HepG2 (cell line): ENCODE data around the gene FRMD4B. TPM values are rescaled to one million over a fixed set of nuclear protein-coding genes. Genes with fewer than 3 reads are reported as not detected.

Experiments
- ATAC-seq: fragments of 200-7000 bp; cut with Tn5 transposase; 3 replicates; pipeline ENCODE4 v1.9.1; 2020; ENCODE audit warnings: mild to moderate bottlenecking, moderate library complexity
- BruUV-seq: library from RNA; stranded (reverse); fragments of 400-500 nt; replicated peaks from 2 replicates; lab custom pipeline; 2021; lab: Mats Ljungman, UMichigan
- CTCF ChIA-PET: fragments of 300-600 bp; formaldehyde crosslinking; extraction: SDS; loops from one replicate; lab custom pipeline; 2021; ENCODE audit warnings: low total read pairs, inconsistent platforms, low intra/inter-chr PET ratio; lab: Yijun Ruan, JAX
- POLR2A ChIA-PET: fragments of 350-600 bp; sonication (Branson Sonifier 250); formaldehyde crosslinking; loops from one replicate; lab custom pipeline; 2020; ENCODE audit warnings: antibody characterized with exemption, inconsistent platforms; lab: Yijun Ruan, JAX
- DNase-seq: peaks from one replicate; pipeline ENCODE4 v3.0.0-alpha.2; 2015; ENCODE audit warnings: low spot score
- FAIRE-seq: peaks from 3 replicates; lab custom pipeline; 2011; peaks lifted over from hg19 to GRCh38; lab: Jason Lieb, UNC
- H2AFZ ChIP-seq: one replicate; pipeline ENCODE4 v1.6.1; 2011; ENCODE audit warnings: low read length, inconsistent platforms
- H3K27ac ChIP-seq: fragments of 300-600 bp; 3 replicates; pipeline ENCODE4 v1.8.0; 2011; ENCODE audit warnings: mixed run types, mild to moderate bottlenecking, mixed read lengths, low read length, inconsistent platforms; ENCODE audit not compliant: insufficient read depth; ENCODE audit errors: extremely low read length
- H3K27me3 ChIP-seq, 2 experiments: fragments of 200-600 bp in 1 of 2; 2 replicates in 1 of 2; 3 replicates in 1 of 2; pipeline versions ENCODE4 v1.6.0 to v1.8.0; 2011; ENCODE audit warnings: low read length in 2 of 2, mild to moderate bottlenecking in 2 of 2, moderate library complexity in 2 of 2, inconsistent platforms in 1 of 2; ENCODE audit not compliant: insufficient read depth in 2 of 2, control insufficient read depth in 1 of 2
- H3K36me3 ChIP-seq, 2 experiments: fragments of 200-600 bp in 1 of 2; replicated peaks in 1 of 2; 2 replicates in 1 of 2; 3 replicates in 1 of 2; pipeline versions ENCODE4 v1.5.1 to v1.8.0; 2011; ENCODE audit warnings: low read length in 2 of 2, inconsistent platforms in 1 of 2; ENCODE audit not compliant: insufficient read depth in 2 of 2, control insufficient read depth in 1 of 2
- H3K4me1 ChIP-seq: 2 replicates; pipeline ENCODE4 v1.5.1; 2012; ENCODE audit warnings: low read length, inconsistent platforms; ENCODE audit not compliant: insufficient read depth
- H3K4me2 ChIP-seq: 2 replicates; pipeline ENCODE4 v1.6.0; 2011; ENCODE audit warnings: low read depth, low read length, inconsistent platforms
- H3K4me3 ChIP-seq, 3 experiments: fragments of 200-600 bp in 1 of 3; sonication (generic), shearing (Covaris generic) in 1 of 3; replicated peaks in 1 of 3; 2 replicates each; pipeline ENCODE4 v1.5.1; 2011 to 2016; ENCODE audit warnings: low read length in 3 of 3, inconsistent platforms in 2 of 3, low read depth in 2 of 3, mild to moderate bottlenecking in 2 of 3, control low read depth in 1 of 3, mixed read lengths in 1 of 3; ENCODE audit not compliant: insufficient read depth in 1 of 3
- H3K79me2 ChIP-seq: one replicate; pipeline ENCODE4 v1.6.1; 2011; ENCODE audit warnings: low read length, inconsistent platforms; ENCODE audit not compliant: insufficient read depth
- H3K9ac ChIP-seq: 2 replicates; pipeline ENCODE4 v1.6.0; 2011; ENCODE audit warnings: mild to moderate bottlenecking, low read depth, low read length, inconsistent platforms; ENCODE audit not compliant: insufficient read depth
- H3K9me3 ChIP-seq: 2 replicates; pipeline ENCODE4 v1.5.1; 2012; ENCODE audit warnings: mild to moderate bottlenecking, low read length
- H4K20me1 ChIP-seq: 2 replicates; pipeline ENCODE4 v1.6.0; 2011; ENCODE audit warnings: inconsistent platforms, mild to moderate bottlenecking, low read length, moderate library complexity; ENCODE audit not compliant: insufficient read depth
- ASH2L ChIP-seq: fragments of 300-600, 200-600 bp; sonication (generic); IDR thresholded peaks from 2 replicates; pipeline ENCODE4 v1.7.0; 2017; ENCODE audit warnings: low read depth, mild to moderate bottlenecking, moderate library complexity, mixed read lengths, low read length; ENCODE audit not compliant: insufficient read length
- EEA1 ChIP-seq: sonication (generic); formaldehyde crosslinking; IDR thresholded peaks from 2 replicates; pipeline ENCODE4 v1.5.1; 2020; ENCODE audit warnings: mild to moderate bottlenecking, missing genetic modification reagents, borderline replicate concordance
- ELF4 ChIP-seq: sonication (generic); formaldehyde crosslinking; IDR thresholded peaks from 2 replicates; pipeline ENCODE4 v1.5.0; 2020; ENCODE audit warnings: missing genetic modification reagents, mild to moderate bottlenecking, moderate library complexity, borderline replicate concordance
- FOXP1 ChIP-seq, 2 experiments: fragments of 450-650 bp in 1 of 2; IDR thresholded peaks; 2 replicates each; pipeline ENCODE4 v1.6.1; 2017 to 2018; ENCODE audit warnings: antibody characterized with exemption in 1 of 2
- MLXIP ChIP-seq: sonication (generic); formaldehyde crosslinking; IDR thresholded peaks from 2 replicates; pipeline ENCODE4 v1.9.0; 2021; ENCODE audit warnings: missing genetic modification reagents, borderline replicate concordance
- MYPOP ChIP-seq: sonication (generic); formaldehyde crosslinking; IDR thresholded peaks from 2 replicates; pipeline ENCODE4 v1.8.1; 2023; ENCODE audit warnings: mild to moderate bottlenecking, moderate library complexity, missing genetic modification reagents
- NFKBIZ ChIP-seq: IDR thresholded peaks from 2 replicates; pipeline ENCODE4 v1.6.1; 2018; ENCODE audit warnings: missing genetic modification reagents, missing compliant biosample characterization
- NONO ChIP-seq, 2 experiments: fragments of 450-650 bp in 1 of 2; sonication (generic) in 1 of 2; formaldehyde crosslinking in 1 of 2; IDR thresholded peaks in 1 of 2; conservative IDR thresholded peaks in 1 of 2; 2 replicates each; pipeline versions ENCODE4 v1.6.1 to v1.8.0; 2017 to 2022; ENCODE audit warnings: mild to moderate bottlenecking in 1 of 2, missing genetic modification reagents in 1 of 2, moderate library complexity in 1 of 2
- RBM39 ChIP-seq: fragments of 200-400 bp; formaldehyde crosslinking; IDR thresholded peaks from one replicate; pipeline ENCODE4 v1.6.1; 2018; ENCODE audit warnings: antibody characterized with exemption, mild to moderate bottlenecking, low read depth, low read length; ENCODE audit not compliant: poor library complexity, severe bottlenecking
- RNF2 ChIP-seq: fragments of 450-650 bp; conservative IDR thresholded peaks from 2 replicates; pipeline ENCODE4 v1.6.1; 2016; ENCODE audit warnings: low read depth
- RXRA ChIP-seq: sonication (generic); formaldehyde crosslinking; IDR thresholded peaks from 2 replicates; pipeline ENCODE4 v1.5.1; 2020; ENCODE audit warnings: missing genetic modification reagents
- SUZ12 ChIP-seq: fragments of 150-350 bp; IDR thresholded peaks from 2 replicates; pipeline ENCODE4 v1.6.1; 2014; ENCODE audit warnings: low read depth, low read length
- ZNF674 ChIP-seq: sonication (generic); formaldehyde crosslinking; IDR thresholded peaks from 2 replicates; pipeline ENCODE4 v1.5.0; 2020; ENCODE audit warnings: low read depth, mild to moderate bottlenecking, missing genetic modification reagents
- ZNF773 ChIP-seq: sonication (generic); formaldehyde crosslinking; IDR thresholded peaks from 2 replicates; pipeline ENCODE4 v1.4.0; 2020; ENCODE audit warnings: missing genetic modification reagents, borderline replicate concordance
- ZNF879 ChIP-seq: sonication (generic); formaldehyde crosslinking; IDR thresholded peaks from 2 replicates; pipeline ENCODE4 v1.8.1; 2023; ENCODE audit warnings: missing genetic modification reagents
- WGBS: methylation state at CpG from one replicate; pipeline ENCODE4 v1.1.6; 2017; ENCODE audit warnings: low lambda C conversion rate; 5-methylcytosine and 5-hydroxymethylcytosine counted together
- in situ Hi-C: cut with HindIII; loops from 2 replicates; pipeline ENCODE4 v1.10.0; 2017; ENCODE audit warnings: low pct_unique_long_range_greater_than_20kb; ENCODE audit not compliant: extremely low pct_ligation_motif_present
- intact Hi-C: fragments of 100-400 bp; cut with micrococcal nuclease; formaldehyde crosslinking; loops from one replicate; pipeline ENCODE4 v1.10.0; 2022; ENCODE audit not compliant: unreplicated experiment
- polyA plus RNA-seq, 8 experiments: library from polyadenylated mRNA; depleted of rRNA in 3 of 8; stranded (reverse) in 7 of 8; unstranded in 1 of 8; fragments of >200 nt; fragmentation: Illumina TruSeq in 4 of 8; extraction: Trizol in 4 of 8; gene quantifications; 2 replicates each; pipeline versions ENCODE4 v1.2.1 to v1.2.3, GENCODE V29; 2011 to 2016; ENCODE audit warnings: low read depth in 4 of 8, missing spikeins in 1 of 8, mixed read lengths in 1 of 8; ENCODE audit not compliant: insufficient read depth in 1 of 8
- total RNA-seq, 5 experiments: library from RNA; depleted of rRNA; stranded (reverse); fragments of >200 nt; fragmentation: Illumina TruSeq; extraction: Trizol; gene quantifications; 2 replicates each; pipeline ENCODE4 v1.2.3, GENCODE V29; 2016; ENCODE audit warnings: low read depth in 1 of 5

Gene FRMD4B
- total and polyA plus RNA-seq, 2 of the 13 experiments (the other 11 are each of a cell fraction or from before 2014, with no cell fraction given), result 3.0 to 3.3 TPM

- BruUV-seq, result no TSS peak
- intact Hi-C loops, result no loop called here
- ChIA-PET POLR2A (no interaction called here), CTCF (no interaction called here)
- H3K27ac ChIP-seq, result no peak overlapping the region
- H2AFZ ChIP-seq, result no peak overlapping the region
- no peaks in the 10 kb centered on the region for H3K4me1 ChIP-seq
- no peak overlapping the region for H3K4me3 ChIP-seq
- no peaks in the 10 kb centered on the region for H4K20me1 ChIP-seq
- no peak for FAIRE-seq
- in situ Hi-C loops, result no loop called here
- H3K4me2 ChIP-seq, result no peak overlapping the region
- 24% methylated on average over 2 of the region's 2 CpGs for WGBS
- H3K79me2 ChIP-seq, result no peaks in the 10 kb centered on the region
- H3K27me3 ChIP-seq, result no peaks in the 10 kb centered on the region
- no peaks in the 10 kb centered on the region for H3K36me3 ChIP-seq
- H3K9ac ChIP-seq, result no peak overlapping the region
- DNase-seq, result no peak
- no peak for ATAC-seq
- TF ChIP-seq ZNF674 (CRISPR knock-in tag) (no peak), RBM39 (no peak), ZNF879 (CRISPR knock-in tag) (no peak), EEA1 (no peak), RNF2 (no peak), MYPOP (CRISPR knock-in tag) (no peak), ZNF773 (CRISPR knock-in tag) (no peak)
- no peaks in the 10 kb centered on the region for H3K9me3 ChIP-seq
These were observed 113.3 kb downstream of the FRMD4B start for GRCh38 chr3:69272556-69272955.

- TF ChIP-seq NFKBIZ (CRISPR knock-in tag), result no peak
- no peak for TF ChIP-seq ELF4 (CRISPR knock-in tag)
- no peak for TF ChIP-seq NONO (IDR thresholded peaks at IDR 0.05)
- no peak for TF ChIP-seq NONO (CRISPR knock-in tag; conservative IDR thresholded peaks at IDR 0.05)
- no peak for TF ChIP-seq RXRA (CRISPR knock-in tag)
- TF ChIP-seq ASH2L, result no peak
- no peak for TF ChIP-seq MLXIP
- no peak for TF ChIP-seq FOXP1 (IDR thresholded peaks at IDR 0.05)
- no peak for TF ChIP-seq FOXP1 (CRISPR knock-in tag; IDR thresholded peaks at IDR 0.05)
- no peak for TF ChIP-seq SUZ12
- FAIRE-seq (no peak), ATAC-seq (no peak), DNase-seq (no peak)
- no peaks in the 10 kb centered on the region for H3K9me3 ChIP-seq
- no peak overlapping the region for H3K9ac ChIP-seq
- ChIA-PET POLR2A (no interaction called here), CTCF (no interaction called here)
- no peaks in the 10 kb centered on the region for H4K20me1 ChIP-seq
- H3K79me2 ChIP-seq, result no peaks in the 10 kb centered on the region
- H3K4me2 ChIP-seq, result no peak overlapping the region
- no peak overlapping the region for H3K4me3 ChIP-seq
- no peaks in the 10 kb centered on the region for H3K36me3 ChIP-seq
- intact Hi-C loops (no loop called here), in situ Hi-C loops (no loop called here)
- no peak overlapping the region for H2AFZ ChIP-seq
- no TSS peak for BruUV-seq
- H3K4me1 ChIP-seq, result no peaks in the 10 kb centered on the region
- no peaks in the 10 kb centered on the region for H3K27me3 ChIP-seq
- 7% methylated on average over 3 of the region's 3 CpGs for WGBS
- H3K27ac ChIP-seq, result no peak overlapping the region
These were observed 114.8 kb downstream of the FRMD4B start for GRCh38 chr3:69271098-69271497.
